ENCODE results near the gene KRTAP4-2.

Gene KRTAP4-2

GRCh38 chr17:41215681-41216080 is 37.7 kb upstream of the KRTAP4-2 start:
- H2AFZ ChIP-seq (ENCODE audit: low read length): no peak overlapping the region
- H3K9ac ChIP-seq (ENCODE audit: low read length): no peak overlapping the region
- TF ChIP-seq CTCF (IDR thresholded peaks at IDR 0.05; ENCODE audit: low read length) (no peak), EZH2 (IDR thresholded peaks at IDR 0.05; ENCODE audit: borderline replicate concordance, low read length) (no peak)
- no peaks in the 10 kb centered on the region for H3F3A ChIP-seq (ENCODE audit: insufficient read depth, low read length)
- H3K9me3 ChIP-seq (ENCODE audit: low read length): no peaks in the 10 kb centered on the region
- H4K20me1 ChIP-seq (ENCODE audit: insufficient read depth, low read length): no peaks in the 10 kb centered on the region
- H3K27ac ChIP-seq (ENCODE audit: low read depth, low read length, poor library complexity, severe bottlenecking): no peak overlapping the region
- no peaks in the 10 kb centered on the region for H3K27me3 ChIP-seq (ENCODE audit: insufficient read depth, low read length)
- no peaks in the 10 kb centered on the region for H3K36me3 ChIP-seq (ENCODE audit: insufficient read depth, low read length)
- no peaks in the 10 kb centered on the region for H3K9me2 ChIP-seq (ENCODE audit: low read depth, low read length)
- H3K79me2 ChIP-seq (ENCODE audit: insufficient read depth, low read length): no peaks in the 10 kb centered on the region
- no peak overlapping the region for H3K4me2 ChIP-seq (ENCODE audit: low read length)
- H3K4me1 ChIP-seq (ENCODE audit: insufficient read depth, low read length, severe bottlenecking): no peaks in the 10 kb centered on the region
- H3K4me3 ChIP-seq (ENCODE audit: low read depth, low read length, poor library complexity, severe bottlenecking): no peak overlapping the region

GRCh38 chr17:41212524-41213169 is 34.6 kb upstream of the KRTAP4-2 start:
- Histone ChIP-seq H3K79me2 (ENCODE audit: insufficient read depth, low read length) (no peaks in the 10 kb centered on the region), H3K27me3 (ENCODE audit: insufficient read depth, low read length) (no peaks in the 10 kb centered on the region), H3K36me3 (ENCODE audit: insufficient read depth, low read length) (no peaks in the 10 kb centered on the region), H2AFZ (ENCODE audit: low read length) (no peak overlapping the region), H3K9me2 (ENCODE audit: low read depth, low read length) (no peaks in the 10 kb centered on the region), H3K4me1 (ENCODE audit: insufficient read depth, low read length, severe bottlenecking) (no peaks in the 10 kb centered on the region), H4K20me1 (ENCODE audit: insufficient read depth, low read length) (no peaks in the 10 kb centered on the region), H3K4me3 (ENCODE audit: low read depth, low read length, poor library complexity, severe bottlenecking) (no peak overlapping the region), H3K27ac (ENCODE audit: low read depth, low read length, poor library complexity, severe bottlenecking) (no peak overlapping the region), H3K4me2 (ENCODE audit: low read length) (no peak overlapping the region), H3K9ac (ENCODE audit: low read length) (no peak overlapping the region), H3F3A (ENCODE audit: insufficient read depth, low read length) (no peaks in the 10 kb centered on the region), H3K9me3 (ENCODE audit: low read length) (no peaks in the 10 kb centered on the region)
- TF ChIP-seq CTCF (IDR thresholded peaks at IDR 0.05; ENCODE audit: low read length) (no peak), EZH2 (IDR thresholded peaks at IDR 0.05; ENCODE audit: borderline replicate concordance, low read length) (no peak)

GRCh38 chr17:41211845-41212466 is 33.9 kb upstream of the KRTAP4-2 start:
- H3K4me2 ChIP-seq (ENCODE audit: low read length): no peak overlapping the region
- TF ChIP-seq CTCF (IDR thresholded peaks at IDR 0.05; ENCODE audit: low read length) (no peak), EZH2 (IDR thresholded peaks at IDR 0.05; ENCODE audit: borderline replicate concordance, low read length) (no peak)
- H2AFZ ChIP-seq (ENCODE audit: low read length): no peak overlapping the region
- H3K36me3 ChIP-seq (ENCODE audit: insufficient read depth, low read length): no peaks in the 10 kb centered on the region
- no peak overlapping the region for H3K27ac ChIP-seq (ENCODE audit: low read depth, low read length, poor library complexity, severe bottlenecking)
- no peak overlapping the region for H3K4me3 ChIP-seq (ENCODE audit: low read depth, low read length, poor library complexity, severe bottlenecking)
- H3K9ac ChIP-seq (ENCODE audit: low read length): no peak overlapping the region
- H3K4me1 ChIP-seq (ENCODE audit: insufficient read depth, low read length, severe bottlenecking): no peaks in the 10 kb centered on the region
- H3K79me2 ChIP-seq (ENCODE audit: insufficient read depth, low read length): no peaks in the 10 kb centered on the region
- no peaks in the 10 kb centered on the region for H3F3A ChIP-seq (ENCODE audit: insufficient read depth, low read length)
- H3K27me3 ChIP-seq (ENCODE audit: insufficient read depth, low read length): no peaks in the 10 kb centered on the region
- H3K9me2 ChIP-seq (ENCODE audit: low read depth, low read length): no peaks in the 10 kb centered on the region
- no peaks in the 10 kb centered on the region for H3K9me3 ChIP-seq (ENCODE audit: low read length)
- no peaks in the 10 kb centered on the region for H4K20me1 ChIP-seq (ENCODE audit: insufficient read depth, low read length)

Measured in OCI-LY1 (cell line).